Measurements from ENCODE around the gene CEP128.

DNA sequence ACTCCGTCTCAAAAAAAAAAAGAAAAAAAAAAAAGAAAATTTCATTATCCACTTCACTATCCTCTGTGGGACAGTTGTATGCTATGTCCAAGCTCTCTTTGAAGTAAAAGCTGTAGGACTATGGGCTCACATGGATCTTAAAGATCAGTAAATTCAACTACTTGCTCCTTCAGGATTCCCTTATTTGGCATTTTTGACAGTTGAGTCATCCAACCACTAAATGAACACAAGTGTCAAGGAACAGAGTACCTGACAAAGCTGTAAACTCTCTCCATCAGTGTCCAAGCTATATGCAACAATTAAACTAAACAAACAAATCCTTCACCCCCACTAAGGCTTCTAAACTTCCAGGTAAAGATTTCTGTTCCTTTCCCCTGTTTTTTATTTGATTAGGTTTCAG lies 177.0 kb downstream of the CEP128 start:
- TF ChIP-seq, protein P1, sequence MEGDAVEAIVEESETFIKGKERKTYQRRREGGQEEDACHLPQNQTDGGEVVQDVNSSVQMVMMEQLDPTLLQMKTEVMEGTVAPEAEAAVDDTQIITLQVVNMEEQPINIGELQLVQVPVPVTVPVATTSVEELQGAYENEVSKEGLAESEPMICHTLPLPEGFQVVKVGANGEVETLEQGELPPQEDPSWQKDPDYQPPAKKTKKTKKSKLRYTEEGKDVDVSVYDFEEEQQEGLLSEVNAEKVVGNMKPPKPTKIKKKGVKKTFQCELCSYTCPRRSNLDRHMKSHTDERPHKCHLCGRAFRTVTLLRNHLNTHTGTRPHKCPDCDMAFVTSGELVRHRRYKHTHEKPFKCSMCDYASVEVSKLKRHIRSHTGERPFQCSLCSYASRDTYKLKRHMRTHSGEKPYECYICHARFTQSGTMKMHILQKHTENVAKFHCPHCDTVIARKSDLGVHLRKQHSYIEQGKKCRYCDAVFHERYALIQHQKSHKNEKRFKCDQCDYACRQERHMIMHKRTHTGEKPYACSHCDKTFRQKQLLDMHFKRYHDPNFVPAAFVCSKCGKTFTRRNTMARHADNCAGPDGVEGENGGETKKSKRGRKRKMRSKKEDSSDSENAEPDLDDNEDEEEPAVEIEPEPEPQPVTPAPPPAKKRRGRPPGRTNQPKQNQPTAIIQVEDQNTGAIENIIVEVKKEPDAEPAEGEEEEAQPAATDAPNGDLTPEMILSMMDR (IDR thresholded peaks at IDR 0.05; ENCODE audit: low read depth, low read length) = no peak
- TF ChIP-seq EZH2phosphoT487 (IDR thresholded peaks at IDR 0.05; ENCODE audit: low read depth) = no peak
